ENCODE results near the gene KCNS3.

KCNS3 gene

DNA sequence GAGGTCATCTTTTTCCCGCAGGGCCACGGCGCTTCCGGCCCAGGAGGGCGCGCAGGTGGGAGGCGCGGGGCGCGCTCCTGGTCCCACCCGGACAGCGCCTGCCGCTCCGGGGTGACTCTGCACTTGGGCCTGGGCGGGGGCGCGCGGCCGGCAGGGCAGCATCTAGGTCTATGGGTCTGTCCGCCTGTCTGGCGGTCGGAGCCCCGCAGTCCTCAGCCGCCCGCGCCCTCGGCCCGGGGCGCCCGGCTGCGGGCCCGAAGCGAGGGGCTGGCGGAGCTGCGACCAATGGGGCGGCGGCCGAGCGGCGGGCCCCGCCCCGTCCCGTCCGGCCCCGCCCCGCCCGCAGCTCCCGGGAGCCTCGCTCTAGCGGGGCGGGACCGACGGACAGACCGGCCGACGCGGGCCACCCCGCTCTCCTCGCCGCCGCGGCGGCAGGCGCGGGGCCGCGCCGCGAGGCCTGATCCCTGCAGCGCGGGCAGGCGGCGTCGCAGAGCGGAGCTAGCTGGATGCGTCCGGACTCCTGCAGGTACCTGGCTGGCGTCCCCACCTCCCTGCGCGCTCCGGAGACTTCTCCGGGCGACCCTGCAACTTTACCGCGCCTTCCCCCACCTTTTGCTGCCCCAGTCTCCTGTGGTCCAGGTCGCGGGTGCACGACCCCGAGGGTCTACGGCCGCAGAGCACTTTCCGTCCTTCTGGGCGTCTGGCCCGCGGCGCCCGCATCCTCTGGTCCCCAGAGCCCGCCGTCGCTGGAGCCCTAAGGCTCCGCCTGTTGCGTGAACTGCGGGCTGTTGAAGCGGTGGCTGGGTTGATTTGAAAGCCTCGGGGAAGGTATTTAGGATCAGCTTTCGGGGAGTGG lies at the start of gene KCNS3:
TSS of gene KCNS3 (plus strand) at position 387 of the 856 bp plus-strand sequence. CDS start 52,342 bp downstream, outside the sequence.
- peak; percentile 33 for DNase-seq

DNA sequence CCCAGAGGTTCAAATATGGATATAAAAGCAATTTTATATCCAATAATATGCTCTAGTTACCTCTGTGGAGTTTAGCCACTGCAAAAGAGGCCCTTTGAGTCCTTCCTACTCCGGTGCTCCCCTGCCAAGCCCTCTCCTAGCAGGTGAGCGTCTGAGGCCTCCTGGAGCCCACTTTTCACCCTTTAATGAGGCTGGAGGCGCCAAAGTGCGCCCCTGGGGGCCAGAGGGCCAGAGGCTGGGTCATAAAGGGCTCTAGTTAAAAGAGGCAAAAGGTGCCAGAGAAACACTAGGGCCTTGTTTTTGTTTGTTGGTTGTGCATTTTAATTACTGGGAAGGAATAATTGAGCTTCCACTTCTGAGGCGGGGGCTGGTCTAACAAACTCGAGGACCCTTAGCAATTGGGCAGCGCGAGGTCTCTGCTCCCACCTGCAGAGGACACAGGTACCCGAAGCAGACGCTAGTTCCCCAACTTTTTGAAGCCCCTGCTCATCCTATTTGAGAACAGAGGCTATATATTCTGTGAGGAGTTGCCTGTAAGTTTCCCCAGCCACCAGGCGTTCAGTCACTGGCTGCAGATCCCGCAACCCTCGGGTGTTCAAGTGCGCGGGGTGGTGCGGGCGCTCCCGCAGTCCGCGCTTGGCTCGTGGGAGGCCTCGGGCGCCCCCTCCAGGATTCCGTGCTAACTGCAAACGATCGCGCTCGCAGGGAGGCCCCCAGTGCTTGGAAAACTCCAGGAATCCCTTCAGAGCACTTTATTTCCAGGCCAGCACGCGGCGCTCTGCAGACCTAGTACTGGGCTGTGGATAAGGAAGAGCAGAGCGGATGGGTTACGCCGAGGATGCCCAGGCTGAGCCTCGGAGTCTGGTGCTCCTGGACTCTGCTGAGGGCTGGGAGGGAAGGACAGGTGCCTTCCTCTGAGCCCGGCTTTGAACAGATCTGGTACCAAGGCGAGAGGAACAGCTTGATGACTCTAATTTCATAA lies 48.1 kb upstream of the KCNS3 start:
- DNase-seq = peak; percentile 94

GRCh38 chr2:17835516-17835915 lies 43.0 kb upstream of the KCNS3 start:
- no peak for DNase-seq

- DNase-seq = no peak
Measured at GRCh38 chr2:17839959-17840358, 38.5 kb upstream of the KCNS3 start.

GRCh38 chr2:17843457-17843856 lies 35.0 kb upstream of the KCNS3 start:
- DNase-seq = no peak

DNA sequence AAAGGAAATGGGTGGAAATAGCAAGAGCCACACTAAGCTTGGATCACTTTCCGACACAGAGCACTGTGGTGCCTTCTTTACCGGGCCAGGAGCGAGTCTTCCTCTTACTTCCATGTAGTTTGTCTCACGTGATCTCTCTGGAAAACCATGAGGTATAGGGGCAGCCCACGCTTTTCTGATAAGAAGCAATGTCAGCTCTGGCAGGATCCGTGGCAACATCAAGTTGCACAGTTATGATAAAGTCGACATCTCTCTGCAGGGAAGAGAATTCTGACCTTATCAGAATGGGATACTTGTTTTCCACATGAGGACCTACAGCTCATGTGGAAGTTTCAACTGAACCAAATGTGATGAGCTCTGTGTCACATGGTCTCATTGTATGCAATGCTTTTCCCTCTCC lies 32.7 kb upstream of the KCNS3 start:
- no peak for DNase-seq

GRCh38 chr2:17846676-17847075 lies 31.8 kb upstream of the KCNS3 start:
- DNase-seq = no peak

DNA sequence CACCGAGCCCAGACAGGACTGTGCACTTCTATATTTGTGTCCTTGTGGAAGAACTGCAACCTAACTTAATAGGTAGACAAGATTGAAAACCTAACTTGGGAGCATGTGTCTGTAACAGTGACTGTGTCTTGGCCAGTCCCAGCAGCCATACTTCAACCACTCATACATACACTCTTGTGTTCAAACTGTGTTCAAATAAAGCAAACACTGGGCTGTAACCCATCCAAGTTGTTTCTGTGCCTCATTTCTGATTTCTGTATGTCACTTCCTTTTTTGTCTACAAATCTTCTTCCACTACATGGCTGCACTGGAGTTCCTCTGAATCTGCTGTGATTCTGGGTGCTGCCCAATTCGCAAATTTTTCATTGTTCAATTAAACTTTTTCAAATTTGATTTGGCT lies 31.2 kb upstream of the KCNS3 start:
- DNase-seq = no peak

DNA sequence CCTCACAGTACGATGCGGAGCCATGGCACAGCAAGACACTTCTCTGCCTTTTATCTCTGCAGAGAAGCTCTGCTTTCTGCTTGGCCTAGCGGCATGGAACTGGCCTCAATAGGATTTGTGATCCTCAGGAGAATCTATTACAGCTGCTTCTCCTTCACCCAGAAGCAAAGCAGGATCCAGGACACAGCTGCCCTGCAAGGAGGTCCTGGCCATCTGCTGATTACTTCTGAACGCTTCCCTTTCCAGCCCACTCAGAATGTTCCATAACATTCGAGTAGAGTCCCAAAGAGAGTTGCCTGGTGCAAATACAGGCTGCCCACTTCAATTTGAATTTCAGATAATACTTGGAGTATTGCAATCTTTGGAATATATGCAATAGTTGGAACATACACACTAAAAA lies 29.2 kb upstream of the KCNS3 start:
- DNase-seq = no peak

- no peak for DNase-seq
Measured at GRCh38 chr2:17850151-17850550, 28.3 kb upstream of the KCNS3 start.

- peak; percentile 36 for DNase-seq
Measured at GRCh38 chr2:17851731-17852585, 26.5 kb upstream of the KCNS3 start.

DNA sequence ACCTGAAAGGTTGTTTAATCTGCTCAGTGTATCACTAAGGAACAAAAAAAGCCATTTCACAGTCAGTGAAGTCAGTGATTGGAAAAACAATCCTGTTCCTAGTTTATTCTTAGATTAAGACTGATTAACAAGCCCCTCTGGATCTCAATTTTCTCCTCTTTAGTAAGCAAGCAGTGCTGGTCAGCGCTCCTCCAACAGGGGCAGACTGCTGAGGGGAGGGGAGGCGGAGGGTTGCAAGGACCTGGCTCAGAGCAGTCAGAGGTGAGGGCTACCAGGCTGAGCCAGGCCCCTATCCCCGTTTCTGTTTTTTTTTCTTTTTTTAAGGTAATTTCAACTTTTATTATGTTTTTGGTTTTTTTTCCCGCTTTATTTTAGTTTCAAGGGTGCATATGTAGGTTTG lies 24.7 kb upstream of the KCNS3 start:
- no peak for DNase-seq

DNA sequence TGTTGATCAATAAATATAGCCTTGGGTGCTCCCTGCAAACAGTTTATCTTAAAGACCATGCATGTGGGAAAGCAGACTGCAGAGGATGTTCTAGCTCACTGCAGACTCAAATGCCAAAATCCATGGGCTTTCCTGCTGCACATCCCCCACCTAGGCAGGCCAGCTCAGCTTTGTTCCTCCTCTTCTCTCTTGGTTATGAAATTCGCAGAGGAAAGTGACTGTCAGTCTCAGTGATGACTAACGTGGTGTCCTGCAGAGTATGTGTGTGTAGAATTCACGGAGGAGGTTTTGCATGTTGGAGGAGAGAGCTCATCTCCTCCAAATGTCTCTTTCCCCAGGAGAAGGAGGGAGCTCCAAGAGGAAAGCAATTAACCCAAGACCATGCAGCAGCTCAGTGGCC lies 21.4 kb upstream of the KCNS3 start:
- DNase-seq = peak; percentile 87

- no peak for DNase-seq
Measured at GRCh38 chr2:17858064-17858463, 20.4 kb upstream of the KCNS3 start.

DNA sequence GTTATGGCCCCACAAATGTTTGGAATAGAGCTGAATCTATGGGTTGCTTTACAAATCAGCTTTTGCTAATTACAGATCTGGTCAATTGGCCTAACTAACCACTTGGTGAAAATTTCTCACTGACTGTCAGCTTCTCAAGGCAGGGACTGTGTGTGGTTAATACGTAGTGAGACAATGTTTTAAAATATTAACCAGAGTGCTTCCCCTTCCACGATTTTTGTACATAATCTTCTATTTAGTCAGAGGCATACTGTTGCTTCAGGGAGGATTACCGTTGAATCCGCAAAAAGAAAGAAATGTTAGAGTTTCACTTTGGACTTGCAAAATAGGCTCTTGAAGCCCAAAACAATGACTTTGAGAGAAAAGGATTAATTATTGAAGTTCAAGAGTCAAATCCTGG lies 14.9 kb upstream of the KCNS3 start:
- no peak for DNase-seq

- DNase-seq = no peak
Measured at GRCh38 chr2:17864676-17865075, 13.8 kb upstream of the KCNS3 start.

DNA sequence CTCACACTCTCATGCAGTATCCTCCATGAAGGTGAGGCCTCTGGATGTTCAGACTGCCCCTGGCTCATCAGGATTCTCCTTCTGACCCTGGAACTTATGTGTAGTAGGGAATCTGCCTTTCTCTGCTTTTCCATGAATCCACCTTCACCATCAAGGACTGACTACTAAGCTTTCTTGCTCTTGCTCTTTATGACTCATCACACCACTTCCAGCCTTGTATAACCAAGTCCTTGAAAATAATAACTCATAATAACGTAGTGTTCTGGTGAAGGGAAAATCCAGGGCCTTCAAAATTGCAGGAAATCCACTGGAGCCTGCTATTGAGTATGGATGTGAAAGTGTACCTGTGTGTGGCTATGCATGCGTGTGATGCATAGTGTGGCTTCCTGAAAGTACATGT lies 11.3 kb upstream of the KCNS3 start:
- peak; percentile 45 for DNase-seq

DNA sequence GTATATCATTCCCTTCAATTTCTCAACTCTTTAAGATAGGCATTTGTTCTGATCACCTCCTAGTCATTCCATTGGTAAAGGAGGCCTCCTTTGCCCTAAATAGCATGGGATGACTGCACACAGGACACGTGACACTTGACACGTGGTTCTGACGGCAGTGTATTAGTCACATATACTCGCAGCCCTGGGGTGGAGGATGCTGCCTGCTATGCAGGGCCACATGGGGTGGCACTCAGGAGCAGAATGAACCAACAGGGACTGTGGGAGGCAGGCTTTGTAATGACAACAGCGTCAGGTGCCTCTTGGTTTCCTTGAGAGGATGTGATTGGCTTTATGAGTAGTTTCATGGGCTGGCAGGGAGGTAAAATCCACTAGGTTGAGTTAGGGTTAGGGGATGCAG lies 9.3 kb upstream of the KCNS3 start:
- no peak for DNase-seq

- no peak for DNase-seq
Measured at GRCh38 chr2:17871639-17872038, 6.8 kb upstream of the KCNS3 start.

GRCh38 chr2:17873021-17873420 lies 5.4 kb upstream of the KCNS3 start:
- DNase-seq = no peak

DNA sequence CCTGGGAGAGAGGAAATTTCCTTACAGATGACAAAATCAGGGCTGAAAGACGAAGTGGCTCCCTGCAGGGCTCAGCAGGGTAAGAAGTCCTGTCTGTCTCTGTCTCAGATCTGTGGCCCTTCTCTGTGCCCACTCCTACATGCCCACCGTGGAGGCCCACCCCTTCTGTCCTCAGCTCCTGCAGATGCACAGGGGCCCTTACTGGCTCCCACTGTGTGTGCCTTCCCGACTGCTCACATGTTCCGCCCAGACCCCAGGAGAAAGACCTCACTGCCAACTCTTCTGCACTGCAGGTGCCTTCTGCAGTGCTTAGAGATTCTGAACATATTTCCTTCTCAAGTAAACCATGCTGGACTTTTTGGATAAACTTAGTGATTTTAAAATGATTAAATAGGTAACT lies 1.9 kb upstream of the KCNS3 start:
- no peak for DNase-seq

- DNase-seq = no peak
Measured at GRCh38 chr2:17877811-17878280, 621 bp upstream of the KCNS3 start.

Measured in NCI-H2227 treated with DMSO at 0.1 percent for 48 hours (cell line).